Astrocyte (in vitro differentiated cells and primary cell): ENCODE measurements around the gene DHDH. TPM values are rescaled to one million over a fixed set of nuclear protein-coding genes. Genes with fewer than 3 reads are reported as not detected.

Experiments
- DNase-seq: peaks from one replicate; pipeline ENCODE4 v3.0.0-alpha.2; 2010; ENCODE audit warnings: low read depth
- FAIRE-seq: peaks from 2 replicates; lab custom pipeline; 2011; peaks lifted over from hg19 to GRCh38; lab: Jason Lieb, UNC
- H2AFZ ChIP-seq: 2 replicates; pipeline ENCODE4 v1.6.0; 2012; ENCODE audit warnings: low read depth, low read length, inconsistent platforms
- H3K27ac ChIP-seq: 2 replicates; pipeline ENCODE4 v1.5.1; 2011; ENCODE audit warnings: low read depth, low read length, inconsistent platforms
- H3K27me3 ChIP-seq: 2 replicates; pipeline ENCODE4 v1.6.0; 2011; ENCODE audit warnings: low read length, inconsistent platforms; ENCODE audit not compliant: insufficient read depth
- H3K36me3 ChIP-seq: 2 replicates; pipeline ENCODE4 v1.5.1; 2011; ENCODE audit warnings: low read length, inconsistent platforms; ENCODE audit not compliant: insufficient read depth
- H3K4me1 ChIP-seq: 2 replicates; pipeline ENCODE4 v1.5.1; 2011; ENCODE audit warnings: low read length, inconsistent platforms; ENCODE audit not compliant: insufficient read depth
- H3K4me2 ChIP-seq: 2 replicates; pipeline ENCODE4 v1.6.0; 2012; ENCODE audit warnings: low read length, inconsistent platforms
- H3K4me3 ChIP-seq: 2 replicates; pipeline ENCODE4 v1.5.1; 2011; ENCODE audit warnings: low read depth, mild to moderate bottlenecking, low read length, inconsistent platforms; ENCODE audit not compliant: insufficient read depth
- H3K79me2 ChIP-seq: 2 replicates; pipeline ENCODE4 v1.6.0; 2012; ENCODE audit warnings: mild to moderate bottlenecking, low read length, inconsistent platforms; ENCODE audit not compliant: insufficient read depth
- H3K9ac ChIP-seq: 2 replicates; pipeline ENCODE4 v1.6.0; 2012; ENCODE audit warnings: mild to moderate bottlenecking, low read length, inconsistent platforms
- H3K9me3 ChIP-seq: 2 replicates; pipeline ENCODE4 v1.5.1; 2012; ENCODE audit warnings: low read depth, mild to moderate bottlenecking, low read length, inconsistent platforms; ENCODE audit not compliant: insufficient read depth
- H4K20me1 ChIP-seq: 2 replicates; pipeline ENCODE4 v1.6.0; 2012; ENCODE audit warnings: low read length, inconsistent platforms; ENCODE audit not compliant: insufficient read depth
- H3K27ac Mint-ChIP-seq: one replicate; pipeline ENCODE4 v1.8.0; 2021; ENCODE audit warnings: mild to moderate bottlenecking, mixed read lengths; ENCODE audit not compliant: unreplicated experiment
- H3K27me3 Mint-ChIP-seq: one replicate; pipeline ENCODE4 v1.8.0; 2021; ENCODE audit warnings: low read depth, mixed read lengths; ENCODE audit not compliant: unreplicated experiment
- H3K36me3 Mint-ChIP-seq: one replicate; pipeline ENCODE4 v1.8.0; 2021; ENCODE audit warnings: low read depth, mixed read lengths; ENCODE audit not compliant: unreplicated experiment
- H3K4me1 Mint-ChIP-seq: one replicate; pipeline ENCODE4 v1.8.0; 2021; ENCODE audit warnings: low read depth, mixed read lengths; ENCODE audit not compliant: unreplicated experiment
- H3K4me3 Mint-ChIP-seq: one replicate; pipeline ENCODE4 v1.8.0; 2021; ENCODE audit warnings: mild to moderate bottlenecking, moderate library complexity, mixed read lengths; ENCODE audit not compliant: unreplicated experiment
- H3K9me3 Mint-ChIP-seq: one replicate; pipeline ENCODE4 v1.8.0; 2021; ENCODE audit warnings: mild to moderate bottlenecking, mixed read lengths; ENCODE audit not compliant: unreplicated experiment
- CTCF ChIP-seq: IDR thresholded peaks from 2 replicates; pipeline ENCODE4 v1.5.1; 2011; ENCODE audit warnings: low read depth, mild to moderate bottlenecking, inconsistent platforms, low read length, moderate library complexity; ENCODE audit not compliant: insufficient read depth
- EZH2 ChIP-seq: IDR thresholded peaks from 2 replicates; pipeline ENCODE4 v1.6.1; 2012; ENCODE audit warnings: mild to moderate bottlenecking, low read length, inconsistent platforms; ENCODE audit not compliant: insufficient read depth
- total RNA-seq: library from RNA; stranded (reverse); gene quantifications from 2 replicates; pipeline ENCODE4 v1.2.1, GENCODE V29; 2021

The DHDH gene
- total RNA-seq, 1 donor from 2014 or later = 0.45 TPM

GRCh38 chr19:48950159-48950558 lies 16.7 kb downstream of the DHDH start:
- no peaks in the 10 kb centered on the region for H3K4me1 Mint-ChIP-seq
- Histone ChIP-seq H3K27ac (no peak overlapping the region), H3K27me3 (no peaks in the 10 kb centered on the region), H4K20me1 (no peaks in the 10 kb centered on the region), H3K9me3 (peaks cover 5% of the 10 kb centered on the region), H2AFZ (no peak overlapping the region), H3K79me2 (peaks cover 5% of the 10 kb centered on the region), H3K36me3 (no peaks in the 10 kb centered on the region), H3K4me1 (no peaks in the 10 kb centered on the region), H3K4me2 (no peak overlapping the region), H3K9ac (no peak overlapping the region), H3K4me3 (no peak overlapping the region)
- FAIRE-seq (no peak), DNase-seq (no peak)
- peaks cover 2% of the 10 kb centered on the region for H3K27me3 Mint-ChIP-seq
- H3K9me3 Mint-ChIP-seq = peaks cover 18% of the 10 kb centered on the region
- no peak overlapping the region for H3K27ac Mint-ChIP-seq
- no peak for TF ChIP-seq EZH2
- no peak for TF ChIP-seq CTCF
- H3K4me3 Mint-ChIP-seq = no peak overlapping the region
- H3K36me3 Mint-ChIP-seq = peaks cover 4% of the 10 kb centered on the region

- Mint-ChIP-seq H3K4me1 (peaks cover 6% of the 10 kb centered on the region), H3K9me3 (peaks cover 18% of the 10 kb centered on the region), H3K27me3 (peaks cover 2% of the 10 kb centered on the region), H3K36me3 (peaks cover 10% of the 10 kb centered on the region), H3K27ac (no peak overlapping the region), H3K4me3 (no peak overlapping the region)
- H3K27me3 ChIP-seq = no peaks in the 10 kb centered on the region
- no peak overlapping the region for H3K9ac ChIP-seq
- TF ChIP-seq EZH2 (no peak), CTCF (no peak)
- H3K36me3 ChIP-seq = no peaks in the 10 kb centered on the region
- peaks cover 7% of the 10 kb centered on the region for H3K4me1 ChIP-seq
- FAIRE-seq = no peak
- no peak overlapping the region for H3K4me2 ChIP-seq
- no peak overlapping the region for H2AFZ ChIP-seq
- no peak for DNase-seq
- no peak overlapping the region for H3K27ac ChIP-seq
- peaks cover 13% of the 10 kb centered on the region for H3K79me2 ChIP-seq
- H4K20me1 ChIP-seq = no peaks in the 10 kb centered on the region
- H3K4me3 ChIP-seq = no peak overlapping the region
- peaks cover 5% of the 10 kb centered on the region for H3K9me3 ChIP-seq
Measured at GRCh38 chr19:48950830-48951519, 17.5 kb downstream of the DHDH start.

- H3K36me3 Mint-ChIP-seq = peaks cover 18% of the 10 kb centered on the region
- peaks cover 2% of the 10 kb centered on the region for H3K27me3 Mint-ChIP-seq
- Histone ChIP-seq H3K36me3 (peaks cover 5% of the 10 kb centered on the region), H2AFZ (no peak overlapping the region), H3K9me3 (no peaks in the 10 kb centered on the region), H3K27me3 (no peaks in the 10 kb centered on the region), H3K27ac (no peak overlapping the region), H3K4me2 (no peak overlapping the region), H4K20me1 (no peaks in the 10 kb centered on the region), H3K79me2 (peaks cover 31% of the 10 kb centered on the region), H3K9ac (no peak overlapping the region), H3K4me3 (no peak overlapping the region), H3K4me1 (peaks cover 12% of the 10 kb centered on the region)
- FAIRE-seq (no peak), DNase-seq (no peak)
- TF ChIP-seq EZH2 (no peak), CTCF (no peak)
- no peak overlapping the region for H3K4me3 Mint-ChIP-seq
- no peak overlapping the region for H3K27ac Mint-ChIP-seq
- peaks cover 19% of the 10 kb centered on the region for H3K4me1 Mint-ChIP-seq
- peaks cover 17% of the 10 kb centered on the region for H3K9me3 Mint-ChIP-seq
Measured at GRCh38 chr19:48953141-48953540, 19.6 kb downstream of the DHDH start.
